ENCODE results near the gene OTOGL. TPM values are rescaled to one million over a fixed set of nuclear protein-coding genes. Genes with fewer than 3 reads are reported as not detected.
"Not testable (repeated sequence)": the region's sequence is repeated elsewhere in the genome, so short reads cannot be mapped to it uniquely, and the experiment has no call there.

The OTOGL gene
- total and polyA plus RNA-seq, 2 experiments from 2014 or later: 6.4 to 15.0 TPM

GRCh38 chr12:80219345-80219744, 120.0 kb downstream of the OTOGL start:
- Histone ChIP-seq H3K9me3 (ENCODE audit: low read depth) (no peaks in the 10 kb centered on the region), H3K27ac (peak overlapping the region; percentile 93), H3K36me3 (no peaks in the 10 kb centered on the region), H3K27me3 (no peaks in the 10 kb centered on the region), H3K4me3 (no peak overlapping the region), H3K4me1 (ENCODE audit: low read depth) (peaks cover 47% of the 10 kb centered on the region)
- no peak for TF ChIP-seq CTCF (IDR thresholded peaks at IDR 0.05; ENCODE audit: low read depth, low read length)
- peak in 1 of 2 donors; percentile 48 for DNase-seq (ENCODE audit: low read depth in 1 of 2, low spot score in 1 of 2)

- H3K27ac ChIP-seq: no peak overlapping the region
These were observed 122.9 kb downstream of the OTOGL start for GRCh38 chr12:80222261-80222660.

GRCh38 chr12:80226576-80226975, 127.2 kb downstream of the OTOGL start:
- H3K36me3 ChIP-seq: no peaks in the 10 kb centered on the region
- peaks cover 47% of the 10 kb centered on the region for H3K4me1 ChIP-seq (ENCODE audit: low read depth)
- peak in 1 of 2 donors; percentile 55 for DNase-seq (ENCODE audit: low read depth in 1 of 2, low spot score in 1 of 2)
- H3K4me3 ChIP-seq: no peak overlapping the region
- no peak overlapping the region for H3K27ac ChIP-seq
- no peak for TF ChIP-seq CTCF (IDR thresholded peaks at IDR 0.05; ENCODE audit: low read depth, low read length)
- H3K9me3 ChIP-seq (ENCODE audit: low read depth): no peaks in the 10 kb centered on the region
- H3K27me3 ChIP-seq: no peaks in the 10 kb centered on the region

More at GRCh38 chr12:80222261-80222660, 122.9 kb downstream of the OTOGL start:
- Histone ChIP-seq H3K4me3 (no peak overlapping the region), H3K4me1 (ENCODE audit: low read depth) (peaks cover 49% of the 10 kb centered on the region), H3K9me3 (ENCODE audit: low read depth) (no peaks in the 10 kb centered on the region), H3K27me3 (no peaks in the 10 kb centered on the region), H3K36me3 (no peaks in the 10 kb centered on the region)
- peak in 1 of 2 donors; percentile 38 for DNase-seq (ENCODE audit: low read depth in 1 of 2, low spot score in 1 of 2)
- TF ChIP-seq CTCF (IDR thresholded peaks at IDR 0.05; ENCODE audit: low read depth, low read length): no peak

- not testable (repeated sequence) for H3K36me3 ChIP-seq; H3K27ac ChIP-seq; DNase-seq (ENCODE audit: low read depth in 1 of 2, low spot score in 1 of 2); H3K4me3 ChIP-seq; H3K27me3 ChIP-seq; H3K9me3 ChIP-seq (ENCODE audit: low read depth)
- H3K4me1 ChIP-seq (ENCODE audit: low read depth): peaks cover 46% of the 10 kb centered on the region
These were observed 128.6 kb downstream of the OTOGL start for GRCh38 chr12:80227904-80228303.

- Histone ChIP-seq H3K9me3 (ENCODE audit: low read depth) (no peaks in the 10 kb centered on the region), H3K27ac (peak overlapping the region; percentile 94), H3K4me1 (ENCODE audit: low read depth) (peaks cover 44% of the 10 kb centered on the region), H3K4me3 (no peak overlapping the region), H3K36me3 (peaks cover 4% of the 10 kb centered on the region), H3K27me3 (no peaks in the 10 kb centered on the region)
- peak in 1 of 2 donors; percentile 69 for DNase-seq (ENCODE audit: low read depth in 1 of 2, low spot score in 1 of 2)
- TF ChIP-seq CTCF (IDR thresholded peaks at IDR 0.05; ENCODE audit: low read depth, low read length): no peak
These were observed 130.7 kb downstream of the OTOGL start for GRCh38 chr12:80230068-80230467.

GRCh38 chr12:80232837-80233236, 133.5 kb downstream of the OTOGL start:
- TF ChIP-seq CTCF (IDR thresholded peaks at IDR 0.05; ENCODE audit: low read depth, low read length): no peak
- no peaks in the 10 kb centered on the region for H3K27me3 ChIP-seq
- peaks cover 4% of the 10 kb centered on the region for H3K36me3 ChIP-seq
- no peak overlapping the region for H3K27ac ChIP-seq
- H3K9me3 ChIP-seq (ENCODE audit: low read depth): no peaks in the 10 kb centered on the region
- DNase-seq (ENCODE audit: low read depth in 1 of 2, low spot score in 1 of 2): no peak
- H3K4me1 ChIP-seq (ENCODE audit: low read depth): peaks cover 33% of the 10 kb centered on the region
- H3K4me3 ChIP-seq: no peak overlapping the region

Data from cardiac muscle cell (in vitro differentiated cells and primary cell).